ENCODE measurements around the gene IWS1. TPM values are rescaled to one million over a fixed set of nuclear protein-coding genes. Genes with fewer than 3 reads are reported as not detected.
"Not testable (repeated sequence)": the region's sequence is repeated elsewhere in the genome, so short reads cannot be mapped to it uniquely, and the experiment has no call there.

IWS1 gene
- polyA plus RNA-seq, 1 donor = 41.8 TPM

GRCh38 chr2:127560201-127560930 is 34.1 kb upstream of the IWS1 start:
- DNase-seq = no peak

DNA sequence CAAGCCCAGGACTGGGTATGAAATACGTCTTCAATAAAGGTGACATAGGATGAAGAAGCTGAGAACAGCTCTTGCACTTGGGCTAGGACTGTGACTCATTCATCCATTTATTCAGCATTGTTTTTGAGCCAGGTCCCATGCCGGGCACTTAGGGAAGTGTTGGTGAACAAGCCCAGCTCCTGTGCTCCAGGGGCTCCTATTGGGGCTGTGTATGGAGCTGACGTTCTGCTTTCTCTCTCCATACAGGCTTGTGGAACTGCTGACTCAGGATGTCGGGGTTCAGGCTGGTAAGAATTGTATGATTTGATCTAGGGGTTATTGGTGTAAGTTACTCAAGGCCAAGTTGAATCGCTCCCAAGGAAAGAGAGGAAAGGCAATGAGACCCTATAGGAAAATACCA is 33.2 kb upstream of the IWS1 start:
- no peak for DNase-seq

- DNase-seq = no peak
Observed at GRCh38 chr2:127558911-127559310, 32.6 kb upstream of the IWS1 start.

GRCh38 chr2:127552846-127553245 is 26.6 kb upstream of the IWS1 start:
- no peak for DNase-seq

DNA sequence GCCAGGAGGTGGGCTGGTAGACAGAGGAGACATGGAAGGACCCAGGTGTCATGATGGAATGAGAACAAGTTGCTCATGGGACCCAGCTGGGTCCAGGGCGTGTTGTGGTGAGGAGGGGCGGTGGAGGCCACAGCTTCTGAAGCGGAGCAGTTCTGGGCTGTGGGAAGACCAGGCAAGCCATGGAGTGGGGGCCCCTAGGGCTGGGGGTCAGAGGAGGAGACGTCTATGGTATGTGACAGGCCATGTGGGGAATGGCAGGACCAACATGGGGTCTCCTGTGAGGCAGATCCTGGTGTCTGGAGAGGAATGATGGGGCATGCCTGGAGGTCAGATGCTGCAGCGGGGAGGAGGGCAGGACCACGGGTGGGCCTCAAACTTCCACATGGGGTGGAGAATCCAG is 26.0 kb upstream of the IWS1 start:
- no peak for DNase-seq

DNA sequence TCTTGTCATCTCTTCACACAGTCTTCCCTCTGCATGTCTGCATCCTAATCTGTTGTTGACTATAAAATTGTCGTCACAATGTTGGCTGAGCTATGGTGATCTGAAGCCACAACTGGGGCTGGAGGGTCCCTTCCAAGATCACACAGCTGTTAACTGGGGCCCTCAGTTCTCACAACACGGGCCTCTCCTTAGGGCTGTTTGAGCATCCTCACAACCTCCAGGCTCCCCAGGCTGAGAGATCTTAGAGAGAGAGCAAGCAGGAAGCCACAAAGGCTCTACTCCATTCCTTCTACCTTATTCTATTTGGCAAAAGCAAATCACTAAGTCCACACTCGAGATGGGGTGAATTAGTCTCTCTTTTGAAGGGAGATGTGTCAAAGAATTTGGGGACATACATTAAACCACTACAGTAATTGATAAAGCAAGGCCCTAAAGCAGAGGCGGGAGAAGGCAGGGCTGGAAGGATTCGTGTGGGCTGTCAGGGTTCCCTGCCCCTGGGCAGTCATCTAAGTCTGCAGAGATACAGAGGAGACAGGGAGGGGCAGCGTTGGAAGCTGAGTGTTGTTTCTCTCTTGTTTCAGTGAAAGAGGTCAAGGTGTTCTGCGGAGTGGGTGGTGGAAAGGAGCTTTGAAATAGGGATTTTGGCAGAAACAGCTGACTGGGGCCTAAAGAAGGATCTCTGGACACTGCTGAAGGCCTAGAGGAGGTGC is 25.1 kb upstream of the IWS1 start:
- no peak for DNase-seq

DNA sequence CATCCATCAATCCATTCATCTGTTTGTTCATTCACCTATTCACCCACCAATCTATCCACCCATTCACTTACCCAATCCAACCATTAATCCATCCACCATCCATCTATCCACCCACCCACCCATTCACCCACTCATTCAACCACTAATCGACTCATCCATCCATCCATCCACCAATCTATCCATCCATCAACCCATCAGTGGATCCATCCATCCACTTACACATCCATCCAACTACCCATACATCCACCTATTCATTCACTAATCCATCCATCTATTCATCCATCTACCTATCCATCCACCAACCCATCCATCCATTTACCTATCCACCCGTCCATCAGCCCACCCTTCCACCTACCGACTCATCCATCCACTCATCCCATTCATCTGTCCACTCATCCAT is 20.5 kb upstream of the IWS1 start:
- no peak for DNase-seq

DNA sequence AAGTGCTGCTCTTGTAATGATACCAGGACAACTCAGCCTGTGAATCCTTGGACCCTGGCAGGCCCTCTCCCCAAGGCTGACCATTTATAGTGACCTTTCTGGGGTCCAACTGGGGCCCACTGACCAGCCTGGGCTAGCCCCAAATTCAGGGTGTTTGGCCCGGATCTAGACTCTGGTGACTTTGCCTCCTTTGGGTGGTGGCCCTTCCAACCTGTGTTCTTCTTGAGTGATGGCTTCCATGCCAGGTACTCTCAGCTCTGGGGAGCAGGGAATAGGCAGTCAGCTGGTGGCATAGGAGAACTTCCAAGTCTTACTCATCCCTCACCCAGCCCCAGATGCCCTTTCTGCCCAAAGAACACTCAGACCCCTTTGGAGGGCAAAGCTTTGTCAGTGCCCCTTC is 19.5 kb upstream of the IWS1 start:
- DNase-seq = no peak

- no peak for DNase-seq
Observed at GRCh38 chr2:127545189-127545588, 18.9 kb upstream of the IWS1 start.

DNA sequence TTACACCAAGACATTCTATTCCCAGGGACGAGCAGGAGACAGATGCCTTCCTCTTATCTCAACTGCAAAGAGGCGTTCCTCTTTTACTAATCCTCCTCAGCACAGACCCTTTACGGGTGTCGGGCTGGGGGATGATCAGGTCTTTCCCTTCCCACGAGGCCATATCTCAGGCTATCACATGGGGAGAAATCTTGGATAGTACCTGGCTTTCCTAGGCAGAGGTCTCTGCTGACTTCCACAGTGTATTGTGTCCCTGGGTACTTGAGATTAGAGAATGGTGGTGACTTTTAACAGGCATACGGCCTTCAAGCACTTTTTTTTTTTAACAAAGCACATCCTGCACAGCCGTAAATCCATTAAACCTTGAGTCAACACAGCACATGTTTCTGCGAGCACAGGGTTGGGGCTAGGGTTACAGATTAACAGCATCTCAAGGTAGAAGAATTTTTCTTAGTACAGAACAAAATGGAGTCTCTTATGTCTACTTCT is 16.8 kb upstream of the IWS1 start:
- not testable (repeated sequence) for DNase-seq

- DNase-seq = no peak
Observed at GRCh38 chr2:127542231-127542630, 15.9 kb upstream of the IWS1 start.

GRCh38 chr2:127541809-127542208 is 15.5 kb upstream of the IWS1 start:
- DNase-seq = no peak

DNA sequence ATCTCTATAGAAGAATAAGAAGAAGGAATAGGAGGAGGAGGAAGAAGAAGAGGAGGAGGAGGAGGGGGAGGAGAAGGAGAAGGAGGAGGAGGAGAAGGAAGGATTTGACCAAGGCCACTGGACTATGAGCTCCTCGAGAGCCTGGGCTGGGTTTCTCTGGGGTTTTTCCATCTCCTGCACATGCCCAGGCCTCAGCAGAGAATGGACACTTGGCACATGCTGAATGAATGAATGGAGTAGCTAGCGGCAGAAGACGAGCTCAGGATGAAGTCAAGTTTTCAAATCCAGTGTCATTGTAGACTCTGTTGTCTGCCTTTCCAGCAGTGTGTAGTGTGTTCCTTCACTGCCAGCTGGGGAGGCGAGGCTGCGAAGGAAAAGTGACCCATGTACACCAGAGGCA is 11.4 kb upstream of the IWS1 start:
- DNase-seq = no peak

- no peak for DNase-seq
Observed at GRCh38 chr2:127536707-127537541, 10.6 kb upstream of the IWS1 start.

DNA sequence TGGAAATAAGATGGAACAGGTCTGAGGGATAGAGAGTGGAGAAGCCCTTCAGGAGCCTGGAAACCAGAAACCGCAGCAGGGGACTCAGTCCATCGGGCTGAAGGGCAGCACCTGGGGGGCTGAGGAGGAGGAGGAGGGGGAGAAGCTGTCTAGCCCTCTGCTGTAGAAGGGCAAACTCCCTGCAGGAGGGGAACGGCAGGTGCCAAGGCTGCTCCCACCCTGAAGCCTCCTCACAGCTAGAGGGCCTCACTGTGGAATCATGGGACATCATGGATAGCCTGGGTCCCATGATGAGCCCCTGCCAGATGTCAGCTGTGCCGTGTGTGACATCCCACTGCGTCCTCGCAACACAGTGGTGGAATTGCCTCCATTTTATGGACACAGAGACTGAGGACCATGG is 9.6 kb upstream of the IWS1 start:
- no peak for DNase-seq

DNA sequence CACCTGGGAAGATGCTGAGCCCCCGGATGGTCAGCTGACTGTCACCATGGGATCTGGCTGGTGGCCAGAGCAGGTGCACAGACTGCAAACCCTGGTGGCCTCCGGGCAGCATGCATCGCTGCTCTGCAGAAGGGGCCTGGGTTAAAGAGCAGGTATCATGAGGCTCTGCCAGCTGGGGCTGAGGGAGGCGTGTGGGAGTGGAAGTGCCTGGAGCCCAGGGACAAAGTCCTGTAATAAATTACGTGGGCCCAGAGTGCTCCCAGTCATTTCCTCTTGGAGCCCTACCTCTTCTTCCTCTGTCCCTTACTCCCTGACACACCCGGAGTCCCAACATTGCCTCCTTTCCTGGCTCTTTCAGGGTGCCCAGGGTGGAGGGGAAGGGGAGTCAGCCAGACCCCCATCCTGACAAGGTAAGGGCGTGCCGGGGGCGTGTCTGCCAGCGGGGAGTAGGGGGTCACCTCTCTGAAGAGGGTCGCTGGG is 9.2 kb upstream of the IWS1 start, which contains the start of gene MYO7B:
Gene MYO7B (plus strand): TSS at position 262 of the 480 bp plus-strand sequence. CDS start 24,040 bp downstream, outside the sequence.
- no peak for DNase-seq

DNA sequence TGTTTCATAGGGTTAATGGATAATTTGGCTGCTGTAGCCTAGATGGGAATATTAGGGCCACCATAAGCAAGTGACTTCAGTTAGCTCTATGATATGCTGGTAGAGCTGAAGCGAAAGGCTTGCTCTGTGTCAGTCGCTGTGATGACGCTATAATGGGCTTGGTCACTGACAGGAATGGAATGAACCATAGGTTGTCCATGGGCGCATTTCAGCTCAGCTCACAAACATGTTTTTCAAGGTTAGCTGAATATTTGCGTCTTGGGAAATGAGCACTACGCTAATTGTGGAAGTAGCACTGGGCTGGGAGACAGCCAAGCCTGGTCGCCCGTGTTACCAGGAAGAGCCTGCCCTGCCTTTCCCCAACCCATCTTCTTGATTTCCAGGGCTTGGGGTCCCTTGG is 6.0 kb upstream of the IWS1 start:
- DNase-seq = no peak

DNA sequence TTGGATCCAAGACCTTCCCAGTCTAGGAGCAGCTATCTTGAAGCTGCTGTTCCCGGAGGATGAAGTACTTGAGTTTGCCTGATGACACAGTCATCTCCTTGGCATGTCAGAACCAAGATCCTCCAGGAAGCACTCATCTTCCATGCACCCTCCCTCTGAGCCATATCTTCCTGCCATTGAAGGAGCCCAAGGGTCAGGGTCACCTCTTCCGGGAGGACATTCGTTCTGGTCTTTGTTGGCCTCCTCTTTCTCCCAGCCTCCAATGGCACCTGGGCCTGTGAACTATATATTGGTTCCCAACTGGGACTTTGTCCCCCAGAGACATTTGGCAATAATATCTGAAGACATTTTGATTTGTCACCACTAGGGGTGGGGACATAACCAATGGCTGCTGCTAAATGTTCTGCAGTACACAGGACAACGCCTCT is 4.9 kb upstream of the IWS1 start:
- no peak for DNase-seq

GRCh38 chr2:127530245-127531140 is 4.2 kb upstream of the IWS1 start:
- no peak for DNase-seq

GRCh38 chr2:127529416-127529815 is 3.1 kb upstream of the IWS1 start:
- not testable (repeated sequence) for DNase-seq

- DNase-seq = no peak
Observed at GRCh38 chr2:127528487-127528886, 2.2 kb upstream of the IWS1 start.
